ENCODE results near the gene PATL2.
A peak's percentile ranks its signal among the peaks of the same experiment; 100 is the strongest.
"Not testable (repeated sequence)": the region's sequence is repeated elsewhere in the genome, so short reads cannot be mapped to it uniquely, and the experiment has no call there.

The PATL2 gene

GRCh38 chr15:44711096-44711742 lies at the start of gene PATL2, which contains the start of gene B2M:
TSS of gene PATL2 (minus strand) at chr15:44711323. CDS start at chr15:44676490, 34,833 bp downstream.
TSS of gene B2M (plus strand) at chr15:44711517. CDS start at chr15:44711547, 30 bp downstream.
- no peak for TF ChIP-seq ZFP3 (CRISPR knock-in tag; IDR thresholded peaks at IDR 0.05)
- TF ChIP-seq CREB5 (CRISPR knock-in tag; IDR thresholded peaks at IDR 0.05; ENCODE audit: low read depth), result no peak
- TF ChIP-seq ZC3H10 (CRISPR knock-in tag; IDR thresholded peaks at IDR 0.05), result no peak
- no peak for TF ChIP-seq ZNF8 (CRISPR knock-in tag; IDR thresholded peaks at IDR 0.05)
- no peak for TF ChIP-seq TCF4 (CRISPR knock-in tag; IDR thresholded peaks at IDR 0.05; ENCODE audit: borderline replicate concordance)
- TF ChIP-seq OSR1 (CRISPR knock-in tag; IDR thresholded peaks at IDR 0.05), result no peak
- TF ChIP-seq CSDC2 (CRISPR knock-in tag; IDR thresholded peaks at IDR 0.05), result no peak
- no peak for TF ChIP-seq ISL1 (CRISPR knock-in tag; IDR thresholded peaks at IDR 0.05)
- no peak for TF ChIP-seq BACH2 (CRISPR knock-in tag; IDR thresholded peaks at IDR 0.05; ENCODE audit: borderline replicate concordance)
- TF ChIP-seq ZNF70 (CRISPR knock-in tag; IDR thresholded peaks at IDR 0.05), result no peak
- TF ChIP-seq POU6F1 (CRISPR knock-in tag; IDR thresholded peaks at IDR 0.05; ENCODE audit: borderline replicate concordance, low read depth), result no peak
- TF ChIP-seq SNAI2 (CRISPR knock-in tag; IDR thresholded peaks at IDR 0.05), result no peak
- TF ChIP-seq TSHZ2 (CRISPR knock-in tag; IDR thresholded peaks at IDR 0.05), result no peak
- peak; percentile 92 for ATAC-seq

GRCh38 chr15:44753345-44753744 lies 42.2 kb upstream of the PATL2 start:
- no peak for ATAC-seq
- TF ChIP-seq ESRRG (CRISPR knock-in tag; IDR thresholded peaks at IDR 0.05) (no peak), BACH2 (CRISPR knock-in tag; IDR thresholded peaks at IDR 0.05; ENCODE audit: borderline replicate concordance) (no peak), TOX (CRISPR knock-in tag; IDR thresholded peaks at IDR 0.05; ENCODE audit: borderline replicate concordance) (no peak), ARNTL (CRISPR knock-in tag; IDR thresholded peaks at IDR 0.05; ENCODE audit: borderline replicate concordance, low read depth) (no peak), ZFP30 (CRISPR knock-in tag; IDR thresholded peaks at IDR 0.05) (no peak), GLIS3 (CRISPR knock-in tag; IDR thresholded peaks at IDR 0.05) (no peak), CREB5 (CRISPR knock-in tag; IDR thresholded peaks at IDR 0.05; ENCODE audit: low read depth) (no peak), ZFP3 (CRISPR knock-in tag; IDR thresholded peaks at IDR 0.05) (no peak), TCF4 (CRISPR knock-in tag; IDR thresholded peaks at IDR 0.05; ENCODE audit: borderline replicate concordance) (no peak), OSR1 (CRISPR knock-in tag; IDR thresholded peaks at IDR 0.05) (no peak), ZC3H10 (CRISPR knock-in tag; IDR thresholded peaks at IDR 0.05) (no peak), TSHZ2 (CRISPR knock-in tag; IDR thresholded peaks at IDR 0.05) (no peak), RARB (CRISPR knock-in tag; IDR thresholded peaks at IDR 0.05) (no peak), ZNF565 (CRISPR knock-in tag; conservative IDR thresholded peaks at IDR 0.05; ENCODE audit: low read depth) (no peak), POU6F1 (CRISPR knock-in tag; IDR thresholded peaks at IDR 0.05; ENCODE audit: borderline replicate concordance, low read depth) (no peak), ZNF70 (CRISPR knock-in tag; IDR thresholded peaks at IDR 0.05) (no peak), PATZ1 (CRISPR knock-in tag; IDR thresholded peaks at IDR 0.05; ENCODE audit: borderline replicate concordance) (no peak)

GRCh38 chr15:44743454-44743853 lies 32.3 kb upstream of the PATL2 start:
- not testable (repeated sequence) for ATAC-seq

- not testable (repeated sequence) for ATAC-seq
These were observed 28.2 kb upstream of the PATL2 start for GRCh38 chr15:44739222-44739847.

All from SK-N-SH treated with all-trans-retinoic acid at 6 μM for 48 hours (cell line).